Measurements from ENCODE around the gene KPNA1. TPM values are rescaled to one million over a fixed set of nuclear protein-coding genes. Genes with fewer than 3 reads are reported as not detected.
A peak's percentile ranks its signal among the peaks of the same experiment; 100 is the strongest.

The KPNA1 gene
- polyA plus RNA-seq, 1 experiment = 27.8 TPM

- ChIA-PET POLR2A (no interaction called here), CTCF (interaction anchor here (1.0 to 7.3 kb wide), 5 partner anchors 42 to 383 kb away, joined by 3 to 78 read pairs (median 3); partner anchors contain the start of gene PARP14)
- no peak for DNase-seq (ENCODE audit: low read depth)
- Histone ChIP-seq H3K27me3 (ENCODE audit: control insufficient read depth, insufficient read depth, low read length) (no peaks in the 10 kb centered on the region), H3K36me3 (ENCODE audit: control insufficient read depth, insufficient read depth, low read length) (peaks cover 2% of the 10 kb centered on the region), H3K4me3 (ENCODE audit: low read depth, low read length) (no peak overlapping the region)
- TF ChIP-seq CTCF (IDR thresholded peaks at IDR 0.05; ENCODE audit: insufficient read depth, low read depth, low read length) = peak; percentile 60
Observed at GRCh38 chr3:122560680-122561079, 45.9 kb upstream of the KPNA1 start.

DNA sequence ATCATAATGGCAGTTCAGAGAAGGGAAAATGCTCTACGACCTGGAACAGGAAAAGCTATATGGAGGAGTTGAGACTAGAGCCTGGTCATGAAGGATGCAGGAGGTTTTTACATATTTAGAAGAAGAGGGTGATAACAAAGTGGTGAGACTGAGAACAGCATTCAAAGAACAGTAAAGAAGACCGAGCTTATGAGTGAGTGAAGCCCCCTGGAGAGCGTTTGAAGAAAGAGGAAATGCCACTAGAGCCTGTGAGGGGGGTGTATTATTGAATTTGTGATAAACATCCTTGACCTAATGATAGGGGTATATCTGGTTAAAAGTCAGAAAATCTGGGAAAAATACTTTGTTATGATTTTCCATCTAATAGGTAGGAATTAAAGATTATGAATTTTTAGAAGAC is 45.2 kb upstream of the KPNA1 start:
- no peak for TF ChIP-seq CTCF (IDR thresholded peaks at IDR 0.05; ENCODE audit: insufficient read depth, low read depth, low read length)
- ChIA-PET CTCF (interaction anchor here (0.7 to 7.3 kb wide), 6 partner anchors 12 to 469 kb away, joined by 3 to 78 read pairs (median 4); partner anchors contain the start of gene PARP14), POLR2A (no interaction called here)
- Histone ChIP-seq H3K27me3 (ENCODE audit: control insufficient read depth, insufficient read depth, low read length) (no peaks in the 10 kb centered on the region), H3K36me3 (ENCODE audit: control insufficient read depth, insufficient read depth, low read length) (peaks cover 3% of the 10 kb centered on the region), H3K4me3 (ENCODE audit: low read depth, low read length) (no peak overlapping the region)
- no peak for DNase-seq (ENCODE audit: low read depth)

GRCh38 chr3:122558605-122559004 is 43.9 kb upstream of the KPNA1 start:
- peaks cover 4% of the 10 kb centered on the region for H3K36me3 ChIP-seq (ENCODE audit: control insufficient read depth, insufficient read depth, low read length)
- ChIA-PET CTCF (interaction anchor here (0.9 to 7.3 kb wide), 5 partner anchors 120 to 470 kb away, joined by 3 to 78 read pairs (median 4); partner anchors contain the start of gene PARP14), POLR2A (no interaction called here)

DNA sequence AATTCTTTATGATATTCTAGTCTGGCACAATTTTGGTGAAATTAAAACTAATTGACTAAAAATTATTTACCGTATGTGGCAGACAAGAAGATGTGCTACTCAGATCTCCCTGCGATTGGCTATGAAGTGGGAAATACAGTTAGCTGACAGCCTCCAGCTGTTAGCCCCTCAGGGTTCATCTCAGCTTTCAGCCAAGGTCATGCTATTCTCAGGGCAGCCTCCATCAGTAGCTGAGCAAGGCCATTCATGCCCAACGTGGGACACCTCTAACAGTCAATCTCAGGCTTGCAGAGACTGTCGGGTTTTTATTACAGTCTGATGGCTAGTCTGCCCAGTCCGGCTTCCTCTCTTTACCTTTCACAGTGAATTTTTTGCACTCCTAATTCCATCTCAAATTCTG is 42.6 kb upstream of the KPNA1 start:
- no peak overlapping the region for H3K4me3 ChIP-seq (ENCODE audit: low read depth, low read length)
- ChIA-PET POLR2A (no interaction called here), CTCF (interaction anchor here (7.3 kb wide), 1 partner anchor 121 kb away, joined by 78 read pairs; the partner anchor contains the start of gene PARP14)
- no peak for DNase-seq (ENCODE audit: low read depth)
- no peak for TF ChIP-seq CTCF (IDR thresholded peaks at IDR 0.05; ENCODE audit: insufficient read depth, low read depth, low read length)
- peaks cover 4% of the 10 kb centered on the region for H3K36me3 ChIP-seq (ENCODE audit: control insufficient read depth, insufficient read depth, low read length)
- no peaks in the 10 kb centered on the region for H3K27me3 ChIP-seq (ENCODE audit: control insufficient read depth, insufficient read depth, low read length)

More at GRCh38 chr3:122558605-122559004, 43.9 kb upstream of the KPNA1 start:
- TF ChIP-seq CTCF (IDR thresholded peaks at IDR 0.05; ENCODE audit: insufficient read depth, low read depth, low read length) = no peak
- H3K4me3 ChIP-seq (ENCODE audit: low read depth, low read length) = no peak overlapping the region
- DNase-seq (ENCODE audit: low read depth) = no peak
- no peaks in the 10 kb centered on the region for H3K27me3 ChIP-seq (ENCODE audit: control insufficient read depth, insufficient read depth, low read length)

DNA sequence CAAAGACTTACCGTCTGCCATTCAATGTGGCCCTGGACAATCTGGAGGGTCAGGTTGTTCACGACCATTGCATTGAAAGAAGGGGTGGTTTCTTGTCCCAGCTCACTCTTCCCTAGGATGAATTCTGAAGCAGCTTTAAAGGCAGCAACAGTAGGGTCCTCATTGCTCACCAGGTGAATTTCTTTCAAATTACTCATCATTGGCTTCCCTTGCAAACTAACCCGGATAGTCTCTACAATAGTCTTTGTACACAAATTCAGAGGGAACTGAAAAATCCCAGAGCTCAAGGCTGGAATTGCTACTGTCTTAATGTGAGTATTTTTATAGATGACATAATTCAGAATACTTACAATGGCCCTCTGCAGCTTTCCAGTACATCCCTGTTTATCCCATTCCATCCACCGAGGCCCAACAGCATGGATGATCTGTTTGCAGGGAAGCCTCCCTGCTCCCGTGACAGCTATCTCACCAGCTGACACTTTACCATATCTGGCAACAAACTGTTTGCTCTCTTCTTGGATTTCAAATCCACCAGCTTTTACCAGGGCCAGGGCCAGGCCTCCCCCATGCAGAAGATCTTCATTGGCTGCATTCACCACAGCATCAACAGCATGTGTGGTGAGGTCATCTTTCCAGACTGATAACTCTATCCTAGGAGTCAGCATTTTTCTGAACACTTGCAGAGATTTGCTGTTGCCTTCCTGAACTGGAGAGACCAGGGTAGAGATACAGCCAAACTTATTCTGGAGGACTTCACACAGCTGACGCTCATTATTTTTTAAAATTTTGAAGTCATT is 40.7 kb upstream of the KPNA1 start:
- Histone ChIP-seq H3K4me3 (ENCODE audit: low read depth, low read length) (no peak overlapping the region), H3K36me3 (ENCODE audit: control insufficient read depth, insufficient read depth, low read length) (peaks cover 4% of the 10 kb centered on the region), H3K27me3 (ENCODE audit: control insufficient read depth, insufficient read depth, low read length) (no peaks in the 10 kb centered on the region)
- TF ChIP-seq CTCF (IDR thresholded peaks at IDR 0.05; ENCODE audit: insufficient read depth, low read depth, low read length) = no peak
- POLR2A ChIA-PET = no interaction called here
- CTCF ChIA-PET = interaction anchor here (0.6 to 1.5 kb wide), 5 partner anchors 7 to 125 kb away, joined by 3 to 5 read pairs (median 4); partner anchors contain the start of gene PARP14
- no peak for DNase-seq (ENCODE audit: low read depth)
